Measurements from ENCODE around the gene EPN1. TPM values are rescaled to one million over a fixed set of nuclear protein-coding genes. Genes with fewer than 3 reads are reported as not detected.

The EPN1 gene
- total RNA-seq (2022) = 162 and 180 TPM in 2 replicates
- percentile 77 among the genes with signal in this experiment for Bru-seq, nascent RNA
- BruChase-seq, experiment 1, labeled RNA remaining after a 6-hour chase = percentile 85 among the genes with signal in this experiment
- percentile 79 among the genes with signal in this experiment for BruChase-seq, experiment 2, labeled RNA remaining after a 2-hour chase
- long read RNA-seq, full-length matches to known transcripts = 20 of 120 reads
- long read RNA-seq, partial matches to known transcripts = 57 of 120 reads
- long read RNA-seq, other reads (novel, unspliced or antisense) = 43 of 120 reads

DNA sequence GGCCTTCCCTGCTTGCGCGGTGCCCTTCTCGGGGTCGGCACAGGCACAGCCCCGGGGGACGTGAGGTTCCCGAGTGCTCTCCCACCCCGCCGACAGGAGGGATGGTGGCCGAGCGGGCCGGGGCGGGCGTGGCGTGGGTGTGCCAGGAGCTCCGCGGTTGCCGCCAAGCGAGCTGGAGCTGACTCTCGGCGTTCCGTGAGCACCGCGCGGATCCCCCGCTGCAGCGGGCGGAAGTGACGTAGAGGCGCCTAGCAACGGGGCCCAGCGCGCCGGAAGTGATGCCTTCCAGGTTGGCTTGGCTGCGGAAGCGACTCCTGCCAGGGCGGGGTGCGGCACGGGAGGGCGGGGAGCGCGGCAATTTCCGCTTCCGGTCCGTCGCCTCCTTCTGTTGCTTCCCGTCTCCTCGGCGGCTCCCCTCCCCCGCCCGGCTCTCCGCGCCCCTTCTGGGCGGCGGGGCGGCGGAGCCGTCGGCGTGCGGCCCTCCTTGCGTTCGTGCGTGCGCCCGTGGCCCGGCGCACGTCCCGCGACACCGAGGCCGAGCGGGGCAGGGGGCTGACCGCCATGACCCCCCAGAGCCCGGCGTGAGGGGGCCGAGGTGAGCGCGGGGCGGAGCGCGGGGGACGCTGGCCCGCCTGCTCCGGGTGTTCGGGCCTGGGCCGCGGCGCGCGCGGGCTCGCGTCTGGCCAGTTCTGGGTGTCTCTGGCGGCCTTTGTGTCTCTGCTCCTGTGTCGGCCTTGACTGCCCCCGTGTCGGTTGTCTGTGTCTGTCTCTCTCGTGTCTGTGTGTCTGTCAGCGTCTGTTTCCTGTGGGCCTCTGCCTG is at the start of gene EPN1:
Gene EPN1, plus strand, starts transcription at position 386 of the 820 bp plus-strand sequence. CDS start 3,402 bp downstream, outside the sequence.
- Mint-ChIP-seq H3K27me3 (ENCODE audit: unreplicated experiment) (no peaks in the 10 kb centered on the region), H3K27ac (ENCODE audit: unreplicated experiment) (peak within 1 kb of the TSS; percentile 99), H3K36me3 (ENCODE audit: insufficient read depth, unreplicated experiment) (peaks cover 86% of the 10 kb centered on the region), H3K4me3 (ENCODE audit: low read depth, unreplicated experiment) (peak within 1 kb of the TSS; percentile 97), H3K9me3 (ENCODE audit: low read depth, unreplicated experiment) (no peaks in the 10 kb centered on the region), H3K4me1 (ENCODE audit: low read depth, unreplicated experiment) (peaks cover 64% of the 10 kb centered on the region)
- CTCF ChIA-PET = no interaction called here
- no TSS peak for BruUV-seq (replicated peaks)
- peak; percentile 98 for DNase-seq
- intact Hi-C loops (cut with micrococcal nuclease; ENCODE audit: unreplicated experiment) = no loop called here
- no peak for TF ChIP-seq CTCF (IDR thresholded peaks at IDR 0.05; ENCODE audit: unreplicated experiment)

DNA sequence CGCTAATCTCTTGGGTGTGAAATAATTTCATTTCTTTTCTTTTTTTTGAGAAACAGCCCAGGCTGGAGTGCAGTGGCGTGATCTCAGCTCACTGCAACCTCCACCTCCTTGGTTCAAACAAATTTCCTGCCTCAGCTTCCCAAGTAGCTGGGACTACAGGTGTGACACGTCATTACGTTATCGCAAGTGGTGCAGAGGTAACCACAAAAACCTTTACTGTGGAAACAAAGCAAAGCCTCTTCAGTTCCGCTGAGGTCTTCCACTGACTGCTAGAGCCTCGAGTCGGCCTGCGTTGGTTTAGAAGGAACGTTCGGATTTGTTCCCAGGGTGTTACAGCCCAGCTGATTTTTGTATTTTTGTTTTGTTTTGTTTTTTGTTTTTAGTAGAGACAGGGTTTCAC is 48.7 kb upstream of the EPN1 start:
- peaks cover 19% of the 10 kb centered on the region for H3K36me3 Mint-ChIP-seq (ENCODE audit: insufficient read depth, unreplicated experiment)
- TF ChIP-seq CTCF (IDR thresholded peaks at IDR 0.05; ENCODE audit: unreplicated experiment) = no peak
- no peaks in the 10 kb centered on the region for H3K27me3 Mint-ChIP-seq (ENCODE audit: unreplicated experiment)
- DNase-seq = no peak
- intact Hi-C loops (cut with micrococcal nuclease; ENCODE audit: unreplicated experiment) = no loop called here
- peaks cover 21% of the 10 kb centered on the region for H3K4me1 Mint-ChIP-seq (ENCODE audit: low read depth, unreplicated experiment)
- CTCF ChIA-PET = interaction anchor here (0.6 to 1.3 kb wide), 3 partner anchors 8 to 485 kb away, joined by 3 to 4 read pairs (median 4); partner anchors contain the start of gene FIZ1
- no peak overlapping the region for H3K27ac Mint-ChIP-seq (ENCODE audit: unreplicated experiment)
- no TSS peak for BruUV-seq (replicated peaks)
- no peak overlapping the region for H3K4me3 Mint-ChIP-seq (ENCODE audit: low read depth, unreplicated experiment)
- H3K9me3 Mint-ChIP-seq (ENCODE audit: low read depth, unreplicated experiment) = no peaks in the 10 kb centered on the region

GRCh38 chr19:55632463-55632834 is 42.6 kb upstream of the EPN1 start:
- Mint-ChIP-seq H3K4me1 (ENCODE audit: low read depth, unreplicated experiment) (peaks cover 32% of the 10 kb centered on the region), H3K27ac (ENCODE audit: unreplicated experiment) (no peak overlapping the region), H3K27me3 (ENCODE audit: unreplicated experiment) (no peaks in the 10 kb centered on the region), H3K36me3 (ENCODE audit: insufficient read depth, unreplicated experiment) (peaks cover 42% of the 10 kb centered on the region), H3K4me3 (ENCODE audit: low read depth, unreplicated experiment) (peak overlapping the region; percentile 22), H3K9me3 (ENCODE audit: low read depth, unreplicated experiment) (no peaks in the 10 kb centered on the region)
- no TSS peak for BruUV-seq (replicated peaks)
- peak; percentile 63 for TF ChIP-seq CTCF (IDR thresholded peaks at IDR 0.05; ENCODE audit: unreplicated experiment)
- CTCF ChIA-PET = interaction anchor here (0.6 to 2.4 kb wide), 17 partner anchors 8 to 701 kb away, joined by 3 to 15 read pairs (median 7); partner anchors contain the start of genes FIZ1, ISOC2, U2AF2 and ZNF784
- intact Hi-C loops (cut with micrococcal nuclease; ENCODE audit: unreplicated experiment) = loop anchor here (5.0 to 10.0 kb wide), 3 partner anchors 165 to 488 kb away; partner anchors contain the start of genes RPL28, TMEM238 and TNNT1
- DNase-seq = peak; percentile 94

DNA sequence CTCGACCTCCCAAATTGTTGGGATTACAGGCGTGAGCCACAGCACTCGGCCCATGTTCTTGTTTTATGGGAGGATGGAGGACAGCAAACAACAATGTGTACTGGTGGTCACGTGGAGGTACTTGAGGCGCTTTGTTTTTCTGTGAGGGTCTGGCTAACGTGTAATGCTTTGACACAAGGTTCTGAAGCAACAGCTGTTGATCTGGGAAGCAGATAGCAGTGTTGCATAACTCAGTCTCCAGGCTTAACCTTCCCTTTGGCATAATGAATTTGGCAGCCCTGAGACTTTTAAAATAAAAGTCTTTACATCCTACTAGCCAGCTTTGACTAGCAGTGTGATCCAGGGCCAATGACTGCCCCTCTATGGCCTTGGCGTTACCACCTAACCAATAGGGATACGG is 41.2 kb upstream of the EPN1 start:
- BruUV-seq (replicated peaks) = no TSS peak
- H3K4me3 Mint-ChIP-seq (ENCODE audit: low read depth, unreplicated experiment) = no peak overlapping the region
- no peak for DNase-seq
- no peak overlapping the region for H3K27ac Mint-ChIP-seq (ENCODE audit: unreplicated experiment)
- TF ChIP-seq CTCF (IDR thresholded peaks at IDR 0.05; ENCODE audit: unreplicated experiment) = no peak
- CTCF ChIA-PET = interaction anchor here (0.7 to 0.9 kb wide), 2 partner anchors 10 to 138 kb away, joined by 4 to 6 read pairs; partner anchors contain the start of gene ZNF784
- no peaks in the 10 kb centered on the region for H3K27me3 Mint-ChIP-seq (ENCODE audit: unreplicated experiment)
- no peaks in the 10 kb centered on the region for H3K9me3 Mint-ChIP-seq (ENCODE audit: low read depth, unreplicated experiment)
- H3K36me3 Mint-ChIP-seq (ENCODE audit: insufficient read depth, unreplicated experiment) = peaks cover 49% of the 10 kb centered on the region
- H3K4me1 Mint-ChIP-seq (ENCODE audit: low read depth, unreplicated experiment) = peaks cover 40% of the 10 kb centered on the region
- intact Hi-C loops (cut with micrococcal nuclease; ENCODE audit: unreplicated experiment) = loop anchor here (5.0 to 10.0 kb wide), 3 partner anchors 167 to 489 kb away; partner anchors contain the start of genes RPL28, TMEM238 and TNNT1
